ENCODE data around the gene GP1BB.

GRCh38 chr22:19709063-19709769 is 14.1 kb upstream of the GP1BB start:
- no peak for TF ChIP-seq USF1 (IDR thresholded peaks at IDR 0.05; ENCODE audit: borderline replicate concordance, low read depth)
- TF ChIP-seq POLR2AphosphoS5 (IDR thresholded peaks at IDR 0.05; ENCODE audit: low read depth, low read length): no peak
- TF ChIP-seq EZH2phosphoT487 (IDR thresholded peaks at IDR 0.05; ENCODE audit: borderline replicate concordance, low read depth): no peak
- no peak for TF ChIP-seq CHD2 (IDR thresholded peaks at IDR 0.05; ENCODE audit: low read length, partially characterized antibody)
- TF ChIP-seq CTCF (IDR thresholded peaks at IDR 0.05): no peak
- no peak for TF ChIP-seq EP300 (IDR thresholded peaks at IDR 0.05; ENCODE audit: borderline replicate concordance in 1 of 2, low read depth in 1 of 2, low read length in 1 of 2)

Measured in SK-N-SH (cell line).